HCT116 (cell line): Measurements from ENCODE around the gene NEDD4L.

Experiments used
- EZH2phosphoT487 ChIP-seq: fragments of 200-600 bp; IDR thresholded peaks from 2 replicates; pipeline ENCODE4 v1.6.1; 2018; ENCODE audit warnings: antibody characterized with exemption, borderline replicate concordance
- POLR2AphosphoS5 ChIP-seq: IDR thresholded peaks from 2 replicates; pipeline ENCODE4 v1.6.1; 2011; ENCODE audit warnings: mild to moderate bottlenecking, low read depth, low read length, moderate library complexity
- RAD21 ChIP-seq: IDR thresholded peaks from 2 replicates; pipeline ENCODE4 v1.6.1; 2012; ENCODE audit warnings: low read depth, mild to moderate bottlenecking

DNA sequence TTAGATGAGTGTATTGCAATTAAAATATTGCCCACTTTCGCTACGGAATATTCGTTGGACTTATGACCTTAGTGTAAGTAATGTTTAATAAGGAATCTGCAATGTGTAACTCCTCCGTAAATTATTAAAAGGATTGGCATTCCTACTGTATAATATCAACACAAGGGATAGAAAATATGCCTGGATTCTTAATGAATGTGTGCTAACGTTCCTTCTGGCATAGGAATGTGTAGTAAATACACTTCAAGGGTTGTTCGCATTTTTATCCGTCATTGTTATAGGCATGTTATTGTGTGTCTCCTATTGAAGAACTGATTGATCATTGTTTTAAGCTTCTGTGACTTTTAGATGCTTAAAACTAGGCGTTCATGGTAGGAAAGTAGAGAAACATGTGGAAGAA lies 134.5 kb downstream of the NEDD4L start:
- no peak for TF ChIP-seq RAD21
- no peak for TF ChIP-seq EZH2phosphoT487
- no peak for TF ChIP-seq POLR2AphosphoS5
